Neural crest cell (in vitro differentiated cells): Measurements from ENCODE around the gene SGSM2. TPM values are rescaled to one million over a fixed set of nuclear protein-coding genes. Genes with fewer than 3 reads are reported as not detected.

Experiments
- DNase-seq: peaks from one replicate; pipeline ENCODE4 v3.0.0; 2021; ENCODE audit warnings: low read depth, mixed read lengths, low spot score
- H3K27ac Mint-ChIP-seq: one replicate; pipeline ENCODE4 v1.8.0; 2021; ENCODE audit warnings: mild to moderate bottlenecking, mixed read lengths; ENCODE audit not compliant: unreplicated experiment
- H3K27me3 Mint-ChIP-seq: 2 replicates; pipeline ENCODE4 v1.8.0; 2021; ENCODE audit warnings: low read depth, mild to moderate bottlenecking, mixed read lengths
- H3K36me3 Mint-ChIP-seq: 2 replicates; pipeline ENCODE4 v1.8.0; 2021; ENCODE audit warnings: low read depth, mild to moderate bottlenecking, mixed read lengths
- H3K4me1 Mint-ChIP-seq: 2 replicates; pipeline ENCODE4 v1.8.0; 2021; ENCODE audit warnings: mixed read lengths
- H3K4me3 Mint-ChIP-seq: one replicate; pipeline ENCODE4 v1.8.0; 2021; ENCODE audit warnings: mild to moderate bottlenecking, mixed read lengths
- H3K9me3 Mint-ChIP-seq: 2 replicates; pipeline ENCODE4 v1.8.0; 2021; ENCODE audit warnings: mixed read lengths
- total RNA-seq: library from RNA; stranded (reverse); gene quantifications from 2 replicates; pipeline ENCODE4 v1.2.1, GENCODE V29; 2021
- TF ChIP-seq, protein P1 (sequence below): fragments of 200-600 bp; sonication (generic); conservative IDR thresholded peaks from 2 replicates; pipeline ENCODE4 v1.5.0; 2021; ENCODE audit warnings: antibody characterized with exemption, mild to moderate bottlenecking

SGSM2 gene
- total RNA-seq, 1 donor from 2014 or later: 102 TPM

DNA sequence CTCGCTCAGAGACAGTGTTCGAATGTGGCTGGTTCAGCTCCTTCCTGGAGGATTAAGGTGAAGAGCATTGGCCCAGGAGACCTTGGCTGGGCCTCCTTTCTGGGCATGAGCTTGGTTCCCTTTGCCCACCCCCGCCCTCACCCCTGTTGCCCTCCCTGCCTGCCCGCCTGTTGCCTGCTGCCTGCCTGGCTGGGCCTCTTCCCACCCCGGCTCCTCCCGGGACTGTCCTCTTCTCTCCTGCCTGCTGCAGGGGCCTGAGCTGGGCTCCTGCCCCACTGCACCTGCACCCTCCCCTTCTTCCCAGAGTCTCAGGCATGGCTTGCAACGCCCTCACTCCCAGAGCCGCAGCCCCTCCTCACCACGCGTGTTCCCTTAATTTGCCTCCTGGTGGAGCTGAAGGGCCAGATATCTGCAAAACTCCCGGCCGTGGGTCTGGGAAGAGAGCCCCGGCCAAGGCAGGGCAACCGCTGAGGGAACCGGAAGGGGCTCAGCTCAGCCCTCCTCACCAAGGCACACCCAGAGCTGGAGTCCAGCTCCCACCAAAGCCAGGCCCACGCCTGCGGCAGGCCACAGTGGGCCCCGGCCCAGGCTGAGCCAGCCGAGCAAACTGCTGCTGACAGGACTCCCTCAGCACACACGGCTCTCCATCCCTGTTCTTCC is 32.4 kb downstream of the SGSM2 start:
- Mint-ChIP-seq H3K4me1 (peaks cover 14% of the 10 kb centered on the region), H3K9me3 (no peaks in the 10 kb centered on the region), H3K27ac (peak overlapping the region; percentile 81), H3K27me3 (no peaks in the 10 kb centered on the region), H3K36me3 (no peaks in the 10 kb centered on the region), H3K4me3 (no peak overlapping the region)
- TF ChIP-seq, protein P1, sequence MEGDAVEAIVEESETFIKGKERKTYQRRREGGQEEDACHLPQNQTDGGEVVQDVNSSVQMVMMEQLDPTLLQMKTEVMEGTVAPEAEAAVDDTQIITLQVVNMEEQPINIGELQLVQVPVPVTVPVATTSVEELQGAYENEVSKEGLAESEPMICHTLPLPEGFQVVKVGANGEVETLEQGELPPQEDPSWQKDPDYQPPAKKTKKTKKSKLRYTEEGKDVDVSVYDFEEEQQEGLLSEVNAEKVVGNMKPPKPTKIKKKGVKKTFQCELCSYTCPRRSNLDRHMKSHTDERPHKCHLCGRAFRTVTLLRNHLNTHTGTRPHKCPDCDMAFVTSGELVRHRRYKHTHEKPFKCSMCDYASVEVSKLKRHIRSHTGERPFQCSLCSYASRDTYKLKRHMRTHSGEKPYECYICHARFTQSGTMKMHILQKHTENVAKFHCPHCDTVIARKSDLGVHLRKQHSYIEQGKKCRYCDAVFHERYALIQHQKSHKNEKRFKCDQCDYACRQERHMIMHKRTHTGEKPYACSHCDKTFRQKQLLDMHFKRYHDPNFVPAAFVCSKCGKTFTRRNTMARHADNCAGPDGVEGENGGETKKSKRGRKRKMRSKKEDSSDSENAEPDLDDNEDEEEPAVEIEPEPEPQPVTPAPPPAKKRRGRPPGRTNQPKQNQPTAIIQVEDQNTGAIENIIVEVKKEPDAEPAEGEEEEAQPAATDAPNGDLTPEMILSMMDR: no peak
- DNase-seq: no peak

DNA sequence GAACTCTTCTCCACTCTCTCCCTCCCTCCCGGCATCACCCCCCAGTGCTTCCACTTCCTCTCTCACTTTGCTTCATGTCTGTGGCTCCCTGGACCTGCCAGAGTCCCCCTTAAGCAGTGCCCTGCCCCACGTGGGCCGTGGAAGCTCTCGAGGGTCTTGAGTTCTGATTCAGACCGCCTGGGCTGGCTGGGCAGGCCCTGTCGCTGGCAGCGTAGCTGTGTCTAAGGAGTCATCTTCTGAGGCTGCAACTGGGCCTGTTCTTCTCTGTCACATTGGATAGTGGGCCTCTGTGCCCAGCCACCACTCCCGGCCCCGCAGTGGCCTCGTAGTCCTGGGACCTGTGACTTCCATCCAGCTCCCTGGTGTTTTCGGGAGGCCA is 32.9 kb downstream of the SGSM2 start:
- Mint-ChIP-seq H3K27ac (peak overlapping the region; percentile 81), H3K9me3 (no peaks in the 10 kb centered on the region), H3K36me3 (no peaks in the 10 kb centered on the region), H3K27me3 (no peaks in the 10 kb centered on the region), H3K4me3 (no peak overlapping the region), H3K4me1 (peaks cover 19% of the 10 kb centered on the region)
- DNase-seq: no peak
- TF ChIP-seq, protein P1: no peak

DNA sequence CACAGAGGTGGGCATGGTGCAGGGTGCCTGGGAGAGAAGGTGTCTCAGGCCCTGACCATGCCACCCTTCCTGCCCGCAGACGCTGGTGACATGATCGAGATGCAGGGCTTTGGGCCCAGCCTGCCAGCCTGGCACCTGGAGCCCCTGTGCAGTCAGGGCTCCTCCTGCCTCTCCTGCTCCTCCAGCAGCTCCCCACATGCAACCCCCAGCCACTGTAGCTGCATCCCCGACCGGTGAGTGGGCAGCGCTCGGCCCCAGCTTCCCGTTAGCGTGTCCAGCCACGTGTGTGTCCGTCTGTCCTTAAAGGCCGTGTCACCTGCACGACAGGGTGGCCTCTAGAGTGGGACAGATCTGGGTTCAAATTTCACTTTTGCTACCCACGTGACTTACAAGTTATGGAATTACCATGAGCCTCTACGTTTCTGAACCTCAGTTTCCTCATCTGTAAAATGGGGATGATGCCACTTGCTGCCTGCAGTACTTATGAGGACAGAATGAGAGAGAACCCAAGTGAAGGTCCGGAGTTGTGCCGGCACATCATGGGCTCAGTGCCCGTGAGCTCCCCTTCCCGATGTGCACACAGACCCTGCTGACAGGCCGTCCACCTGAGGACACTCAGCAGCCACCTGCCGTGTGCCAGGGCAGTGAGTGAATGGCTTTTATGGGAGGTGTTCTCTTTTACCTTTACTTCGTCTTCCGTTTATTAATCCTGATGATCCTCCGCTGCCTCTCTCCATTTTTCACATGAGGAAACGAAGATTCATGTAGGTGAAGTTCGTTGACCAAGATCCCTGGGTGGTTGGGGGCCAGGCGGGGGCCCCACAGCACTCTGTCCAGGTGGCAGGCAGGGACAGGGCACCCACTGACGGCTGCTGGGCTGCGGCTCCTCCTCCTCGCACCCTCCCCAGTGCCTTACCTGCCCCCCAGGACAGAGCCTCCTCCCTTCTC is 34.2 kb downstream of the SGSM2 start:
- no peak for DNase-seq
- Mint-ChIP-seq H3K27me3 (no peaks in the 10 kb centered on the region), H3K4me3 (no peak overlapping the region), H3K9me3 (no peaks in the 10 kb centered on the region), H3K4me1 (peaks cover 20% of the 10 kb centered on the region), H3K36me3 (no peaks in the 10 kb centered on the region), H3K27ac (no peak overlapping the region)
- TF ChIP-seq, protein P1: no peak

DNA sequence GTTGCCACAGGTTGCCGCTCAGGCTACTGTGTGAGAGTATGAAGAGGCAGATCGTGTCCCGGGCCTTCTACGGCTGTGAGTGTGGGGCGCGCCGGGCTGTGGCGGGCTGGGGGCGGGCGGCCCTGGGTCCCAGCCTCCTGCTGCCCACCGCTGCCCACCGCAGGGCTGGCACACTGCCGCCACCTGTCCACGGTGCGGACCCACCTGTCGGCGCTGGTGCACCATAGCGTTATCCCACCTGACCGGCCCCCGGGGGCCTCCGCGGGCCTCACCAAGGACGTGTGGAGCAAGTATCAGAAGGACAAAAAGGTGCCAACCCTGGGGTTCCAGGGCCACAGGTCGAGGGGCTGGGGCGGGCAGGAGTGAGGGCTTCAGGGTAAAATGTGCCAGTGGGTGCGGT is 34.9 kb downstream of the SGSM2 start:
- Mint-ChIP-seq H3K36me3 (no peaks in the 10 kb centered on the region), H3K27me3 (no peaks in the 10 kb centered on the region)
- TF ChIP-seq, protein P1: no peak

DNA sequence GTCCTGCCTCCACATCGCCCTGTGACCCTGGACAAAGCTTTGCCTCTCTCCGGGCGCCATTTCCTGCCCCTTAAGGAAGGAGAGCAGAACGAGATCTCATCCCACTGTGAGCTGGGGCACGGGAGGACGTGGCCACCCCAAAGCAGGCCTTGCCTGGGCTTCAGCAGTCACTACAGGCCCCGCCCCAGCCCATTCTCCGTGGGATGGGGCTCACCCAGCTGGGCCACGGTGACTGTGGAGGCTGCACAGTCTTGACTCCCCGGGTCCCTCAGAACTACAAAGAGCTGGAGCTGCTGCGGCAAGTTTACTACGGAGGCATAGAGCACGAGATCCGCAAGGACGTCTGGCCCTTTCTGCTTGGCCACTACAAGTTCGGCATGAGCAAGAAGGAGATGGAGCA is 35.4 kb downstream of the SGSM2 start:
- H3K4me1 Mint-ChIP-seq: peaks cover 16% of the 10 kb centered on the region
- no peak for DNase-seq
- no peak overlapping the region for H3K4me3 Mint-ChIP-seq
- no peaks in the 10 kb centered on the region for H3K9me3 Mint-ChIP-seq
- no peaks in the 10 kb centered on the region for H3K36me3 Mint-ChIP-seq
- no peaks in the 10 kb centered on the region for H3K27me3 Mint-ChIP-seq
- TF ChIP-seq, protein P1: no peak
- peak overlapping the region; percentile 19 for H3K27ac Mint-ChIP-seq

More for the DNA sequence above, 34.9 kb downstream of the SGSM2 start:
- no peak overlapping the region for H3K27ac Mint-ChIP-seq
- no peak for DNase-seq
- no peak overlapping the region for H3K4me3 Mint-ChIP-seq
- no peaks in the 10 kb centered on the region for H3K9me3 Mint-ChIP-seq
- H3K4me1 Mint-ChIP-seq: peaks cover 16% of the 10 kb centered on the region
